Erythroblast (primary cell): ENCODE measurements around the gene MLH3.

Experiments used
- GATA1 ChIP-seq: IDR thresholded peaks from 2 replicates; pipeline ENCODE4 v1.6.1; 2011; ENCODE audit warnings: low read depth, mild to moderate bottlenecking, control low read depth, low read length, moderate library complexity
- POLR2A ChIP-seq: IDR thresholded peaks from 2 replicates; pipeline ENCODE4 v1.6.1; 2011; ENCODE audit warnings: mild to moderate bottlenecking, low read length

DNA sequence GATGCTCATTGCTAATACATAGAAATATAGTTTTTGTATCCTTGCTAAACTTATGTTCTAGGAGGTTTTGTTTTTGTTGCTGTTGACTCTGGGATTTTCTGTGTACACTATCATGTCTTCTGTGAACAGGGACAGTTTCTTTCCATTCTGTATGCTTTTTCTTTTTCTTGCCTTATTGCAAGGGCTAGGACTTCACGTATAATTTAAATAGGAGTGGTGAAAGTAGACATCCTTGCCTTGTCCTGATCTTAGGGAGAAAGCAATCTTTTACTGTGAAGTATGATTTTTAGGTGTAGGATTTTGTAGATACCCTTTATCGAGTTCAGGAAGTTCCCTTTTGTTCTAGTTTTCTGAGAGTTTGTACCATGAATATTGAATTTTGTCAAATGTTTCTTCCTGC is 50.0 kb downstream of the MLH3 start:
- no peak for TF ChIP-seq POLR2A
- no peak for TF ChIP-seq GATA1
